Right atrium auricular region (tissue), 2 donors: ENCODE results near the gene SMIM1. TPM values are rescaled to one million over a fixed set of nuclear protein-coding genes. Genes with fewer than 3 reads are reported as not detected.
A peak's percentile ranks its signal among the peaks of the same experiment; 100 is the strongest.

ENCODE experiments used
- DNase-seq: peaks from one replicate; pipeline ENCODE4 v3.0.0-alpha.2; 2019; ENCODE audit warnings: low spot score
- H3K27ac ChIP-seq, 2 donors: fragments of 200-600 bp; sonication (generic); 1 replicate in 1 of 2; 2 replicates in 1 of 2; pipeline ENCODE4 v1.5.1; 2016 to 2019
- H3K27me3 ChIP-seq, 2 donors: fragments of 200-600 bp; sonication (generic); one replicate each; pipeline versions ENCODE4 v1.5.1 to v1.6.0; 2017 to 2019
- H3K36me3 ChIP-seq: fragments of 200-600 bp; sonication (generic); one replicate; pipeline ENCODE4 v1.5.1; 2016
- H3K4me1 ChIP-seq, 2 donors: fragments of 200-600 bp; sonication (generic); one replicate each; pipeline versions ENCODE4 v1.5.1 to v1.6.0; 2017 to 2019
- H3K4me3 ChIP-seq, 2 donors: fragments of 200-600 bp; sonication (generic); 1 replicate in 1 of 2; 2 replicates in 1 of 2; pipeline ENCODE4 v1.5.1; 2017 to 2019; ENCODE audit warnings: mild to moderate bottlenecking in 1 of 2, moderate library complexity in 1 of 2
- H3K9me3 ChIP-seq, 2 donors: fragments of 200-600 bp; sonication (generic); one replicate each; pipeline ENCODE4 v1.5.1; 2019
- CTCF ChIP-seq, 2 donors: fragments of 200-600 bp; sonication (generic); IDR thresholded peaks; one replicate each; pipeline ENCODE4 v1.5.1; 2019; ENCODE audit warnings: antibody characterized with exemption in 2 of 2
- total RNA-seq, 2 donors: library from RNA; depleted of rRNA; stranded (reverse); fragments of >200 nt; gene quantifications; one replicate each; pipeline ENCODE4 v1.1.0, GENCODE V29; 2016

SMIM1 gene
- total RNA-seq, 2 donors from 2014 or later: 40.4 to 54.6 TPM

GRCh38 chr1:3774946-3775489, 2.5 kb downstream of the SMIM1 start:
- Histone ChIP-seq H3K9me3 (no peaks in the 10 kb centered on the region), H3K27me3 (no peaks in the 10 kb centered on the region), H3K4me3 (no peak overlapping the region), H3K27ac (peak overlapping the region; percentile 90 to 93), H3K4me1 (peaks cover 0 to 59% of the 10 kb centered on the region in 2 donors), H3K36me3 (peaks cover 11% of the 10 kb centered on the region)
- no peak for DNase-seq
- TF ChIP-seq CTCF (IDR thresholded peaks at IDR 0.05): no peak

DNA sequence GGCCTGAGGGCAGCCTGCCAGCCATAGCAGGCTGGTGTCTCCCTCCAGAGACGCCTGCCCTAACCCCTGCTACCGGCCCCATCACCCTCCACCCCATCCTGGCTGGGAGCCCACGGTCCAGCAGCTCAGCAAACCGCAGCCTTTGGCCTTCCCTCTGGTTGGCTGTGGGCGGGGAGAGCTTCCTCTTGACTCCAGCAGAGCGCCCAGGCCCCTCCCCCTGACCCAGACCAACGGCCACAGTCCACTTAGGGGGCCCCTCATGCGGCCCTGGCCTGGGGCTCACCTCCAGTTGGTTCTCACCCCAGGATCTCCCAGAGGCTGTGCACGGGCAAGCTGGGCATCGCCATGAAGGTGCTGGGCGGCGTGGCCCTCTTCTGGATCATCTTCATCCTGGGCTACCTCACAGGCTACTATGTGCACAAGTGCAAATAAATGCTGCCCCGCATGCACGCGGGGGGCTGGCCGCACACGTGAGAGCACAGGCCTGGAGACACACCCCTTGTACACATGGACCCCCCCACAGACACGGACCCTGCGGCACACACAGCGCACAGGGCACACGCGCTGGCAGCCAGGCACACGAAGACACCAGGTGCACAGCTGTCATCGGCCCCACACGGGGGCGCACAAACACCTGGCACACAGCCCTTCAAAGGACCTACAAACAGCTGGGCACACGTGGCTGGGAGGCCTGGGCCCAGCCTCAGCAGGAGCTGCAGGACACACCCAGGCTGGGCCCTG, 3.1 kb downstream of the SMIM1 start:
- Histone ChIP-seq H3K36me3 (peaks cover 17% of the 10 kb centered on the region), H3K4me3 (no peak overlapping the region), H3K27me3 (no peaks in the 10 kb centered on the region), H3K9me3 (no peaks in the 10 kb centered on the region), H3K27ac (peak overlapping the region; percentile 90 to 93), H3K4me1 (peaks cover 0 to 59% of the 10 kb centered on the region in 2 donors)
- no peak for DNase-seq
- TF ChIP-seq CTCF (IDR thresholded peaks at IDR 0.05): peak in 1 of 2 donors; percentile 28

GRCh38 chr1:3776231-3776961, 3.8 kb downstream of the SMIM1 start:
- no peak for TF ChIP-seq CTCF (IDR thresholded peaks at IDR 0.05)
- no peak for DNase-seq
- peak overlapping the region in 1 of 2 donors; percentile 90 for H3K27ac ChIP-seq
- H3K36me3 ChIP-seq: peaks cover 24% of the 10 kb centered on the region
- no peak overlapping the region for H3K4me3 ChIP-seq
- no peaks in the 10 kb centered on the region for H3K9me3 ChIP-seq
- H3K4me1 ChIP-seq: peaks cover 0 to 52% of the 10 kb centered on the region in 2 donors
- H3K27me3 ChIP-seq: no peaks in the 10 kb centered on the region

GRCh38 chr1:3777078-3777547, 4.6 kb downstream of the SMIM1 start:
- DNase-seq: no peak
- peaks cover 0 to 45% of the 10 kb centered on the region in 2 donors for H3K4me1 ChIP-seq
- H3K36me3 ChIP-seq: peaks cover 31% of the 10 kb centered on the region
- H3K4me3 ChIP-seq: no peak overlapping the region
- no peak for TF ChIP-seq CTCF (IDR thresholded peaks at IDR 0.05)
- no peak overlapping the region for H3K27ac ChIP-seq
- H3K9me3 ChIP-seq: no peaks in the 10 kb centered on the region
- no peaks in the 10 kb centered on the region for H3K27me3 ChIP-seq

DNA sequence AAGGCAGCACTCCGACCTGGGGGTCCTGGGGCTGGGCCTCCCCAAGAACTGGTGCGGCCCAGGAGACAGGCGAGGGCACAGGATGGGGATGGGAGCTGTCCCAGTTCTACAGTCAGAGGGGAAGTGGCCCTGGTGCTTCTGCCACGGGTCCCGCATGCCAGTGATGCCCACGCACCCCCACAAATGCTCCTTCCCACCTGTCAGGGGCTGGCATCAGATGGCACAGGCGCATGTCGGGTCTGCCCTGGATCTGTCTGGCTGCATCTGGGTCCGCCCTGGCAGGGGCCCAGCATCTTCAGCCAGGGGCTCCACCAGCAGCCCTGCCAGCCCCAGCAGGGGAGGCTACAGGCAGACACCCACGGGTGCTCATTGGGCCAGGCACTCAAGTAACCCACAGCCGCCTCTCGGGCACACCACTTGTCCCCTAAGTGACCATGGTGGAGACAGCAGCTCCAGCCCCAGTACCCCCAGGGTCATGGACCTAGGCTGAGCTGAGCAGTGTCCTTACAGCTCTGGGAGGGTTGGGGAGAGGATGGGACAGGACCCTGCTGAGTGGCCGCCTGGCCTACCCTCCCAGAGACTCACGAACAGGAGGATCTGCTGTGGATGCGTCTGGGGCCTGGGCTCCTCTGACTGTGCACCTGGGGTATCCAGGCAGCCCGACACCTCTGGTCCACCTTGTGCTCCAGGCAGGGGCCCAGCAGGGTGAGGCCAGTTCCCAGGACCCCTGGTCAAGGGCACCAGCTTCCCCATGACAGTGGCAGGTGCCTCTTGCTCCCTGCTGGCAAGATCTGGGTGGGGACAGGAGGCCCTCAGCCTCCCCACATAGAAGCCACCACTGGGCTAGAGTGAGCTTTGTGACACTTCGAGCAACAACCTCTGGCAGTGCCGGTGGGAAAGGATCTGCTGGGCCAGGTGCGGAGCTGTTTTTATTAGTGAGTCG, 5.4 kb downstream of the SMIM1 start:
- no peaks in the 10 kb centered on the region for H3K27me3 ChIP-seq
- peaks cover 0 to 39% of the 10 kb centered on the region in 2 donors for H3K4me1 ChIP-seq
- no peaks in the 10 kb centered on the region for H3K9me3 ChIP-seq
- peaks cover 40% of the 10 kb centered on the region for H3K36me3 ChIP-seq
- no peak overlapping the region for H3K4me3 ChIP-seq
- DNase-seq: no peak
- no peak for TF ChIP-seq CTCF (IDR thresholded peaks at IDR 0.05)
- H3K27ac ChIP-seq: peak overlapping the region in 1 of 2 donors; percentile 15
